CD4-positive, alpha-beta T cell treated with Interleukin-17A for 4 hours (primary cell): ENCODE data around the gene DCANP1.

Source experiments
- DNase-seq: peaks from one replicate; pipeline ENCODE4 v3.0.0-alpha.2; 2020; ENCODE audit warnings: mixed read lengths

Gene DCANP1

GRCh38 chr5:135478938-135479337 is 31.8 kb upstream of the DCANP1 start:
- DNase-seq, result no peak

GRCh38 chr5:135477613-135478066 is 30.5 kb upstream of the DCANP1 start:
- DNase-seq, result no peak

- DNase-seq, result no peak
These were observed 29.8 kb upstream of the DCANP1 start for GRCh38 chr5:135476615-135477581.

- DNase-seq, result no peak
These were observed 27.0 kb upstream of the DCANP1 start for GRCh38 chr5:135473956-135474670.

GRCh38 chr5:135472141-135472540 is 25.0 kb upstream of the DCANP1 start:
- DNase-seq, result no peak

- DNase-seq, result no peak
These were observed 24.6 kb upstream of the DCANP1 start for GRCh38 chr5:135471726-135472125.

GRCh38 chr5:135469911-135470310 is 22.8 kb upstream of the DCANP1 start:
- no peak for DNase-seq

GRCh38 chr5:135468541-135468940 is 21.4 kb upstream of the DCANP1 start:
- no peak for DNase-seq

- no peak for DNase-seq
These were observed 20.8 kb upstream of the DCANP1 start for GRCh38 chr5:135467871-135468485.

- no peak for DNase-seq
These were observed 20.0 kb upstream of the DCANP1 start for GRCh38 chr5:135467051-135467625.

- DNase-seq, result peak; percentile 66
These were observed 19.3 kb upstream of the DCANP1 start for GRCh38 chr5:135466178-135467050.

GRCh38 chr5:135465391-135466122 is 18.4 kb upstream of the DCANP1 start:
- DNase-seq, result no peak

GRCh38 chr5:135462304-135462703 is 15.2 kb upstream of the DCANP1 start:
- DNase-seq, result peak; percentile 55

GRCh38 chr5:135461481-135462151 is 14.5 kb upstream of the DCANP1 start:
- no peak for DNase-seq

- DNase-seq, result no peak
These were observed 13.3 kb upstream of the DCANP1 start for GRCh38 chr5:135460246-135461033.

GRCh38 chr5:135458921-135459331 is 11.8 kb upstream of the DCANP1 start:
- no peak for DNase-seq

GRCh38 chr5:135458356-135458755 is 11.2 kb upstream of the DCANP1 start:
- DNase-seq, result no peak

GRCh38 chr5:135457424-135458071 is 10.4 kb upstream of the DCANP1 start:
- peak; percentile 60 for DNase-seq
